B cell (primary cell): ENCODE measurements around the gene P2RY1.
"Not testable (repeated sequence)": the region's sequence is repeated elsewhere in the genome, so short reads cannot be mapped to it uniquely, and the experiment has no call there.

Experiments
- EZH2 ChIP-seq: IDR thresholded peaks from 2 replicates; pipeline ENCODE4 v1.6.1; 2012; ENCODE audit warnings: borderline replicate concordance, low read depth, mild to moderate bottlenecking, moderate library complexity, low read length; ENCODE audit not compliant: insufficient read depth, poor library complexity, severe bottlenecking
- TF ChIP-seq, protein P1 (sequence below): fragments of 200-600 bp; IDR thresholded peaks from one replicate; pipeline ENCODE4 v1.8.0; 2022; ENCODE audit warnings: antibody characterized with exemption, mild to moderate bottlenecking

DNA sequence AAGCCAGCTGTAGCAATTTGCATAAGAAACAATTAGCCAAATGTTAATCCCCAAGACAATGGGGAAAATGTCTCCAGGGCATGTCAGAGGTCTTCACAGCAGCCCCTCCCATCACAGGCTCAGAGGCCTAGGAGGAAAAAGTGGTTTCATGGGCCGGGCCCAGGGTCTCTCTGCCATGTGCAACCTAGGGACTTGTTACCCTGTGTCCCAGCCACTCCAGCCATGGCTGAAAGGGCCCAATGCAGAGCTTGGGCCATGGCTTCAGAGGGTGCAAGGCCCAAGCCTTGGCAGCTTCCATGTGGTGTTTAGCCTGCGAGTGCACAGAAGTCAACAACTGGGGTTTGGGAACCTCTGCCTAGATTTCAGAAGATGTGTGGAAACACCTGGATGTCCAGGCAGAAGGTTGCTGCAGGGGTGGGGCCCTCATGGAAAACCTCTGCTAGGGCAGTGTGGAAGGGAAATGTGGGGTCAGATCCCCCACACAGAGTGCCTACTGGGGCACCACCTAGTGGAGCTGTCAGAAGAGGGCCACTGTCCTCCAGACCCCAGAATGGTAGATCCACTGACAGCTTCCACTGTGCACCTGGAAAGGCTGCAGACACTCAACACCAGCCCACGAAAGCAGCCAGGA, 11.8 kb downstream of the P2RY1 start:
- TF ChIP-seq EZH2: not testable (repeated sequence)
- TF ChIP-seq, protein P1, sequence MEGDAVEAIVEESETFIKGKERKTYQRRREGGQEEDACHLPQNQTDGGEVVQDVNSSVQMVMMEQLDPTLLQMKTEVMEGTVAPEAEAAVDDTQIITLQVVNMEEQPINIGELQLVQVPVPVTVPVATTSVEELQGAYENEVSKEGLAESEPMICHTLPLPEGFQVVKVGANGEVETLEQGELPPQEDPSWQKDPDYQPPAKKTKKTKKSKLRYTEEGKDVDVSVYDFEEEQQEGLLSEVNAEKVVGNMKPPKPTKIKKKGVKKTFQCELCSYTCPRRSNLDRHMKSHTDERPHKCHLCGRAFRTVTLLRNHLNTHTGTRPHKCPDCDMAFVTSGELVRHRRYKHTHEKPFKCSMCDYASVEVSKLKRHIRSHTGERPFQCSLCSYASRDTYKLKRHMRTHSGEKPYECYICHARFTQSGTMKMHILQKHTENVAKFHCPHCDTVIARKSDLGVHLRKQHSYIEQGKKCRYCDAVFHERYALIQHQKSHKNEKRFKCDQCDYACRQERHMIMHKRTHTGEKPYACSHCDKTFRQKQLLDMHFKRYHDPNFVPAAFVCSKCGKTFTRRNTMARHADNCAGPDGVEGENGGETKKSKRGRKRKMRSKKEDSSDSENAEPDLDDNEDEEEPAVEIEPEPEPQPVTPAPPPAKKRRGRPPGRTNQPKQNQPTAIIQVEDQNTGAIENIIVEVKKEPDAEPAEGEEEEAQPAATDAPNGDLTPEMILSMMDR: not testable (repeated sequence)
